Measurements from ENCODE around the gene ITFG1.

ITFG1 gene

GRCh38 chr16:47374629-47375028 lies 86.2 kb downstream of the ITFG1 start:
- H3K27ac ChIP-seq, result no peak overlapping the region
- no peak for DNase-seq (ENCODE audit: low spot score)
- POLR2A ChIA-PET (ENCODE audit: low non-redundant PET), result no interaction called here
- CTCF ChIA-PET, result interaction anchor here (0.7 kb wide), 1 partner anchor 492 kb away, joined by 3 read pairs; no protein-coding TSS in a partner anchor
- no peak for TF ChIP-seq CTCF (conservative IDR thresholded peaks at IDR 0.05; ENCODE audit: low read depth)

DNA sequence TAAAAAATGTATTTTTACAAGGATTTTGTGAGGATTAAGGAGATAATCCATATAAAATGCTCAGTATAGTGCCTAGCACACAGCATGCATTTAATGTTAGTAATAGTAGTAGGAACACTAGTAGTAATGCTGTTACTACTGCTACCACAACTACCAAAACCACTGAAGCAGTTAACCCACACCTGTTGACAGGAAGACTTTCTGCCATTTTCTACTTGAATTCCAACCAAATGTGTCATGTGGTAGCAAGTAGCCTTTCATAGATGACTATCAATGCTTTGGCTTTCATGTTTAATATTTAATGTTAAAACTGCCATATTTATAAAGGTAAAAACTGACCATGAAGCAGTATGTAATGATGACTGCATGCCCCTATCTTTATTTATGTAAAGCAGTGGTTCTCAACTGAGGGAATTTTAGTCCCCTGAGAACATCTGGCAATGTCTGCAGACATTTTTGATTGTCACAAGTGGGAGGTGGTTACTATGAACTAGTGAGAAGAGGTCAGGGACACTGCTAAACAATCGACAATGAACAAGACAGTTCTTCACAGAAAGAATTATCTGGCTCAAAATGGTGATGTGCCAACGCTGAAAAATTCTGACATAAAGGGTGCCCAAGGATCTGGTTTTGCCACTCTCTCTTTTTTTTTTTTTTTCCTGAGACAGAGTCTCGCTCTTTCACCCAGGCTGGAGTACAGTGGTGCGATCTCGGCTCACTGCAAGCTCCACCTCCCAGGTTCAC lies 89.4 kb downstream of the ITFG1 start:
- H3K27ac ChIP-seq, result no peak overlapping the region
- ChIA-PET POLR2A (ENCODE audit: low non-redundant PET) (no interaction called here), CTCF (no interaction called here)
- DNase-seq (ENCODE audit: low spot score), result no peak
- no peak for TF ChIP-seq CTCF (conservative IDR thresholded peaks at IDR 0.05; ENCODE audit: low read depth)

- H3K27ac ChIP-seq, result no peak overlapping the region
- ChIA-PET POLR2A (ENCODE audit: low non-redundant PET) (no interaction called here), CTCF (no interaction called here)
- DNase-seq (ENCODE audit: low spot score), result no peak
- no peak for TF ChIP-seq CTCF (conservative IDR thresholded peaks at IDR 0.05; ENCODE audit: low read depth)
Measured at GRCh38 chr16:47370536-47370935, 90.3 kb downstream of the ITFG1 start.

DNA sequence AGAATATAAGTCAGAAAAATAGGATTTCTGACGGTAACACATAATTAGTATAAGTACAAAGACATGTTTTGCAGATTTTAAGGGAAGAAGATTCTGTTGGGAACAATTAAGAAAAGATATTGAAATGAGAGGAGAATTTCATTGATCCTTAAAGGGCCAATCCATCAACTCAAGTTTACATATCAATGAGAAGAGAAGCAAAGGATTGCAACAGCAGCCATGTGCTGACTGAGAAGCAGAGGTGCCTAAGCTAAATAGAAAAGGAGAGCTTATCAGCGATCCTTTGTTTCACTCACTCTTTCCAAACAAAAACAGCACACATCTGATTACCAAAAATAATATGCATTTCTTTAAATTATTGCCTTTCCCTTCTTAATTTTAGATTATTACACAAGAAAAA lies 94.6 kb downstream of the ITFG1 start:
- CTCF ChIA-PET, result no interaction called here
- no peak for TF ChIP-seq CTCF (conservative IDR thresholded peaks at IDR 0.05; ENCODE audit: low read depth)
- H3K27ac ChIP-seq, result no peak overlapping the region
- POLR2A ChIA-PET (ENCODE audit: low non-redundant PET), result no interaction called here
- no peak for DNase-seq (ENCODE audit: low spot score)

GRCh38 chr16:47363761-47364160 lies 97.1 kb downstream of the ITFG1 start:
- CTCF ChIA-PET, result no interaction called here
- no peak for TF ChIP-seq CTCF (conservative IDR thresholded peaks at IDR 0.05; ENCODE audit: low read depth)
- H3K27ac ChIP-seq, result no peak overlapping the region
- POLR2A ChIA-PET (ENCODE audit: low non-redundant PET), result no interaction called here
- DNase-seq (ENCODE audit: low spot score), result no peak

GRCh38 chr16:47359478-47359877 lies 101.4 kb downstream of the ITFG1 start:
- H3K27ac ChIP-seq, result no peak overlapping the region
- DNase-seq (ENCODE audit: low spot score), result no peak
- CTCF ChIA-PET, result no interaction called here
- no peak for TF ChIP-seq CTCF (conservative IDR thresholded peaks at IDR 0.05; ENCODE audit: low read depth)
- POLR2A ChIA-PET (ENCODE audit: low non-redundant PET), result no interaction called here
